A673 (cell line): ENCODE data around the gene PRAMEF20. TPM values are rescaled to one million over a fixed set of nuclear protein-coding genes. Genes with fewer than 3 reads are reported as not detected.
A peak's percentile ranks its signal among the peaks of the same experiment; 100 is the strongest.
"Not testable (repeated sequence)": the region's sequence is repeated elsewhere in the genome, so short reads cannot be mapped to it uniquely, and the experiment has no call there.

ENCODE experiments used
- Bru-seq: library from RNA; stranded (reverse); fragments of 400-500 nt; gene quantifications from one replicate; lab custom pipeline; 2021; lab: Mats Ljungman, UMichigan
- BruChase-seq, 2 experiments: library from RNA; stranded (reverse); fragments of 400-500 nt; gene quantifications; one replicate each; lab custom pipeline; 2021; lab: Mats Ljungman, UMichigan
- BruUV-seq: library from RNA; stranded (reverse); fragments of 400-500 nt; replicated peaks from 2 replicates; lab custom pipeline; 2021; lab: Mats Ljungman, UMichigan
- CTCF ChIA-PET: fragments of 300-600 bp; sonication (Branson Sonifier 250); formaldehyde crosslinking; loops from one replicate; lab custom pipeline; 2022; ENCODE audit warnings: antibody characterized with exemption; lab: Charles Lee
- POLR2A ChIA-PET: fragments of 300-600 bp; sonication (Branson Sonifier 250); formaldehyde crosslinking; loops from one replicate; lab custom pipeline; 2022; ENCODE audit warnings: antibody characterized with exemption; ENCODE audit not compliant: low non-redundant PET; lab: Charles Lee
- DNase-seq: peaks from one replicate; pipeline ENCODE4 v3.0.0-alpha.2; 2015; ENCODE audit warnings: low spot score
- H3K27ac ChIP-seq: fragments of 200-600 bp; sonication (generic); 2 replicates; pipeline ENCODE4 v1.5.1; 2016; ENCODE audit warnings: mixed run types, low read depth, mild to moderate bottlenecking, mixed read lengths, antibody characterized with exemption, low read length; ENCODE audit not compliant: poor library complexity, severe bottlenecking
- H3K27me3 ChIP-seq: fragments of 200-600 bp; sonication (generic); replicated peaks from 2 replicates; pipeline ENCODE4 v1.6.1; 2017; ENCODE audit warnings: mixed run types, low read depth, mild to moderate bottlenecking, mixed read lengths, antibody characterized with exemption, low read length; ENCODE audit not compliant: insufficient read depth, poor library complexity
- H3K36me3 ChIP-seq: fragments of 200-600 bp; sonication (generic); 2 replicates; pipeline ENCODE4 v1.6.1; 2016; ENCODE audit warnings: mixed run types, mild to moderate bottlenecking, mixed read lengths, antibody characterized with exemption, low read length; ENCODE audit not compliant: insufficient read depth, poor library complexity, severe bottlenecking
- H3K4me1 ChIP-seq: fragments of 200-600 bp; sonication (generic); 2 replicates; pipeline ENCODE4 v1.6.1; 2017; ENCODE audit warnings: mixed run types, mild to moderate bottlenecking, mixed read lengths, antibody characterized with exemption, low read length; ENCODE audit not compliant: insufficient read depth, poor library complexity, severe bottlenecking
- H3K4me3 ChIP-seq: fragments of 200-600 bp; sonication (generic); 2 replicates; pipeline ENCODE4 v1.5.1; 2016; ENCODE audit warnings: low read depth, mixed run types, mild to moderate bottlenecking, mixed read lengths, low read length; ENCODE audit not compliant: poor library complexity, severe bottlenecking
- H3K9me3 ChIP-seq: fragments of 200-600 bp; sonication (generic); 2 replicates; pipeline ENCODE4 v1.6.1; 2016; ENCODE audit warnings: mixed run types, low read depth, mild to moderate bottlenecking, mixed read lengths, antibody characterized with exemption, low read length; ENCODE audit not compliant: poor library complexity, severe bottlenecking
- CTCF ChIP-seq: fragments of 300-800, 200-600 bp; sonication (generic); conservative IDR thresholded peaks from 2 replicates; pipeline ENCODE4 v1.5.1; 2017; ENCODE audit warnings: low read depth, mild to moderate bottlenecking, antibody characterized with exemption, low read length, moderate library complexity, mixed read lengths
- intact Hi-C: fragments of 100-400 bp; cut with micrococcal nuclease; formaldehyde crosslinking; loops from one replicate; pipeline ENCODE4 v1.10.0; 2022; ENCODE audit not compliant: unreplicated experiment
- long read RNA-seq: library from polyadenylated mRNA; stranded (forward); transcript quantifications from one replicate; pipeline ENCODE4 v2.0.0, GENCODE V29; 2022
- total RNA-seq: library from RNA; stranded (reverse); gene quantifications from 2 replicates; pipeline ENCODE4 v1.2.3, GENCODE V29; 2021

PRAMEF20 gene
- total RNA-seq (not detected in 2 replicates), Bru-seq, nascent RNA (not detected), BruChase-seq, experiment 1, labeled RNA remaining after a 2-hour chase (not detected), BruChase-seq, experiment 2, labeled RNA remaining after a 6-hour chase (not detected)
- long read RNA-seq: 0 reads

GRCh38 chr1:13410150-13410549 is at the start of gene PRAMEF20:
TSS of gene PRAMEF20 (plus strand) at chr1:13410450. CDS start at chr1:13416355, 5,905 bp downstream.
- H3K27ac ChIP-seq, CTCF ChIA-PET, POLR2A ChIA-PET, H3K9me3 ChIP-seq, intact Hi-C loops, BruUV-seq, H3K36me3 ChIP-seq, H3K27me3 ChIP-seq, H3K4me1 ChIP-seq, H3K4me3 ChIP-seq, DNase-seq: not testable (repeated sequence)

GRCh38 chr1:13362364-13362763 is 47.9 kb upstream of the PRAMEF20 start:
- BruUV-seq, H3K4me3 ChIP-seq, POLR2A ChIA-PET, CTCF ChIA-PET, H3K36me3 ChIP-seq, H3K27me3 ChIP-seq, H3K9me3 ChIP-seq, H3K27ac ChIP-seq, DNase-seq, intact Hi-C loops, H3K4me1 ChIP-seq: not testable (repeated sequence)

- intact Hi-C loops: not testable (repeated sequence)
Measured at GRCh38 chr1:13364928-13365327, 45.3 kb upstream of the PRAMEF20 start.

DNA sequence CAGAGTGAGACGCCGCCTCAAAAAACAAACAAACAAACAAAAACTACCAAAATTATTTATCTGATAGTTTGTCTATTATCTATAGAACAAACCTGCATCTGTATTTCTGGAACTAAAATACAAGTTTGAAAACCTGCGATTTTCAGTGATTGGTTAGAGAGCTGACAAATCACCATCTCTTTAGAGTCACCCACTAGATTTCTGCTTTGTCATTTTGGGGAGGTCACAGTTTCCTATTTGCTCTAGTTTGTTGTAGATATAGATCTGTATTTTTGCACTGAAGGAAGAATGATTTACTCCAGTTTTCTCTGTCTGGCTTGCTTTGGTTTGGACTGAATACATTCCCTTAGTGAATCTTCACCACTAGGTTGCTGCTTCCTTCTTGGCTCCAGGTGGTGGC is 43.7 kb upstream of the PRAMEF20 start:
- CTCF ChIA-PET, DNase-seq: not testable (repeated sequence)

More at GRCh38 chr1:13364928-13365327, 45.3 kb upstream of the PRAMEF20 start:
- H3K4me3 ChIP-seq, H3K27ac ChIP-seq, BruUV-seq, H3K27me3 ChIP-seq, CTCF ChIA-PET, H3K36me3 ChIP-seq, H3K4me1 ChIP-seq, POLR2A ChIA-PET, H3K9me3 ChIP-seq, DNase-seq: not testable (repeated sequence)

DNA sequence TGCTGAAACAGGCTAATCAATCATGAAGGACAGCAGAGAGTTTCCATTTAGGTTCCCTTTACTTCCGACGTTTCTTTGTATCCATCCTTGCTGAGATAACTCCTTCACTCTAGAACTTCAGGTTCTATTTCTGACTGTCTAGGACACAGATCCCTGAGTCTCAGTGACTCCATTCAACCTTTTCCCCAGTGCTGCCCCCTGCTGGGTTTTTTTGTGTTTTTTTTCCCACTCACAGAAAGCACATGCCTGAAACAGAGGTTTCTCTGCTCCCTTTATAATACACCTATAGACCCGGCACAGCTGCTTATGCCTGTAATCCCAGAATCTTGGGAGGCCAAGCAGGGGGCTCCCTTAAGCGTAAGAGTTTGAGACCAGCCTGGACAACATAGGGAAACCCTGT is 41.7 kb upstream of the PRAMEF20 start:
- H3K4me1 ChIP-seq, CTCF ChIA-PET, BruUV-seq, H3K27ac ChIP-seq, H3K9me3 ChIP-seq, H3K27me3 ChIP-seq, H3K36me3 ChIP-seq, intact Hi-C loops, H3K4me3 ChIP-seq, POLR2A ChIA-PET: not testable (repeated sequence)
- peak; percentile 44 for DNase-seq
- TF ChIP-seq CTCF: peak; percentile 29; the same call in 1 of the 2 replicates

More for the DNA sequence above, 43.7 kb upstream of the PRAMEF20 start:
- H3K27me3 ChIP-seq, H3K4me1 ChIP-seq, H3K36me3 ChIP-seq, H3K9me3 ChIP-seq, H3K27ac ChIP-seq, BruUV-seq, POLR2A ChIA-PET, intact Hi-C loops, H3K4me3 ChIP-seq: not testable (repeated sequence)

- CTCF ChIA-PET, H3K27ac ChIP-seq, H3K36me3 ChIP-seq, H3K9me3 ChIP-seq, DNase-seq, H3K4me3 ChIP-seq, H3K4me1 ChIP-seq, H3K27me3 ChIP-seq, BruUV-seq, POLR2A ChIA-PET: not testable (repeated sequence)
- intact Hi-C loops: loop anchor here (10.0 kb wide), 1 partner anchor 56 kb away; no protein-coding TSS in a partner anchor
Measured at GRCh38 chr1:13378983-13379382, 31.3 kb upstream of the PRAMEF20 start.

DNA sequence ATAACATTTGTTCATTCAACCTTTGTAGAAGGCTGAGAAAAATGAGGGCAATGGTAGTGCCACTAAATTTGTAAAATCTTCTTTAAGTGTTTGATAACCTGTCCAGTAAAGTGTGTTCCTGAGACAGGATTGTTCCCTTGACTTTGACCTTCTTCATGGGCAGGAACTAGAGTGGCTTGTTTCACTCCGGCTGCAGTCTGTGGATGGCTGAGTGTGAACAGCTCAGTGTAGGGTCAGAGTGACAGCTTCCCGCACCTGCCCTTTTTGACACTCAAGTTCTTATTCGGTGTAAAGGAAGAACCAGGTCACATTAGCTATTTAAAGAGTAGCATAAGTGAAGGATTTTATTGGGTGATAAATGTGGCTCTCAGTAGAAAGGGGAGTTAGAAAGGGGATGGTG is 29.9 kb upstream of the PRAMEF20 start:
- intact Hi-C loops, H3K27ac ChIP-seq, DNase-seq, H3K9me3 ChIP-seq, CTCF ChIA-PET, H3K27me3 ChIP-seq, H3K4me1 ChIP-seq, BruUV-seq, H3K4me3 ChIP-seq, H3K36me3 ChIP-seq, POLR2A ChIA-PET: not testable (repeated sequence)
